Lower lobe of right lung (tissue), 2 donors: Measurements from ENCODE around the gene PARVA. TPM values are rescaled to one million over a fixed set of nuclear protein-coding genes. Genes with fewer than 3 reads are reported as not detected.

Experiments used
- ATAC-seq, 2 donors: fragments of 200-7000 bp; cut with Tn5 transposase; one replicate each; pipeline ENCODE4 v1.9.1; 2020 to 2022; ENCODE audit warnings: mild to moderate bottlenecking in 2 of 2, moderate library complexity in 2 of 2
- DNase-seq: peaks from one replicate; pipeline ENCODE4 v3.0.0-alpha.2; 2020
- H3K27ac ChIP-seq: fragments of 200-600 bp; one replicate; pipeline ENCODE4 v1.8.0; 2022
- H3K27me3 ChIP-seq: fragments of 200-600 bp; one replicate; pipeline ENCODE4 v1.8.0; 2022; ENCODE audit warnings: low read depth
- H3K36me3 ChIP-seq: fragments of 200-600 bp; one replicate; pipeline ENCODE4 v1.8.0; 2022; ENCODE audit warnings: mild to moderate bottlenecking
- H3K4me1 ChIP-seq: fragments of 200-600 bp; one replicate; pipeline ENCODE4 v1.8.0; 2022
- H3K4me3 ChIP-seq: fragments of 200-600 bp; one replicate; pipeline ENCODE4 v1.8.0; 2022; ENCODE audit warnings: mild to moderate bottlenecking
- H3K9me3 ChIP-seq: fragments of 200-600 bp; one replicate; pipeline ENCODE4 v1.8.0; 2022
- intact Hi-C: fragments of 100-400 bp; cut with DNase I; formaldehyde crosslinking; loops from one replicate; pipeline ENCODE4 v1.11.0; 2022
- total RNA-seq: library from RNA; stranded (reverse); fragmentation: NEBNext Ultra II Directional; extraction: Animal tissue kit (Norgen Biotek cat#: 25700); gene quantifications from one replicate; pipeline ENCODE4 v1.2.1, GENCODE V29; 2021
- TF ChIP-seq, protein P1 (sequence below): fragments of 200-600 bp; IDR thresholded peaks from one replicate; pipeline ENCODE4 v1.8.0; 2022; ENCODE audit warnings: antibody characterized with exemption, mild to moderate bottlenecking
- donor health status: DM: no; HTN: yes; CAD: no; lungs with severe emphysema.

Gene PARVA
- total RNA-seq, 1 donor from 2014 or later = 58.3 TPM

- Histone ChIP-seq H3K27ac (no peak overlapping the region), H3K27me3 (no peaks in the 10 kb centered on the region), H3K36me3 (no peaks in the 10 kb centered on the region), H3K4me1 (peaks cover 36% of the 10 kb centered on the region), H3K4me3 (no peak overlapping the region), H3K9me3 (no peaks in the 10 kb centered on the region)
- TF ChIP-seq, protein P1, sequence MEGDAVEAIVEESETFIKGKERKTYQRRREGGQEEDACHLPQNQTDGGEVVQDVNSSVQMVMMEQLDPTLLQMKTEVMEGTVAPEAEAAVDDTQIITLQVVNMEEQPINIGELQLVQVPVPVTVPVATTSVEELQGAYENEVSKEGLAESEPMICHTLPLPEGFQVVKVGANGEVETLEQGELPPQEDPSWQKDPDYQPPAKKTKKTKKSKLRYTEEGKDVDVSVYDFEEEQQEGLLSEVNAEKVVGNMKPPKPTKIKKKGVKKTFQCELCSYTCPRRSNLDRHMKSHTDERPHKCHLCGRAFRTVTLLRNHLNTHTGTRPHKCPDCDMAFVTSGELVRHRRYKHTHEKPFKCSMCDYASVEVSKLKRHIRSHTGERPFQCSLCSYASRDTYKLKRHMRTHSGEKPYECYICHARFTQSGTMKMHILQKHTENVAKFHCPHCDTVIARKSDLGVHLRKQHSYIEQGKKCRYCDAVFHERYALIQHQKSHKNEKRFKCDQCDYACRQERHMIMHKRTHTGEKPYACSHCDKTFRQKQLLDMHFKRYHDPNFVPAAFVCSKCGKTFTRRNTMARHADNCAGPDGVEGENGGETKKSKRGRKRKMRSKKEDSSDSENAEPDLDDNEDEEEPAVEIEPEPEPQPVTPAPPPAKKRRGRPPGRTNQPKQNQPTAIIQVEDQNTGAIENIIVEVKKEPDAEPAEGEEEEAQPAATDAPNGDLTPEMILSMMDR = no peak
- no peak for ATAC-seq
- no peak for DNase-seq
- intact Hi-C loops = no loop called here
Observed at GRCh38 chr11:12436266-12436665, 58.9 kb downstream of the PARVA start.

- no peaks in the 10 kb centered on the region for H3K27me3 ChIP-seq
- H3K4me3 ChIP-seq = no peak overlapping the region
- no peaks in the 10 kb centered on the region for H3K36me3 ChIP-seq
- TF ChIP-seq, protein P1 = no peak
- H3K4me1 ChIP-seq = peaks cover 23% of the 10 kb centered on the region
- H3K27ac ChIP-seq = no peak overlapping the region
- intact Hi-C loops = no loop called here
- ATAC-seq = no peak
- H3K9me3 ChIP-seq = no peaks in the 10 kb centered on the region
- no peak for DNase-seq
Observed at GRCh38 chr11:12438291-12438690, 60.9 kb downstream of the PARVA start.

- no peak for DNase-seq
- intact Hi-C loops = no loop called here
- Histone ChIP-seq H3K9me3 (no peaks in the 10 kb centered on the region), H3K27me3 (no peaks in the 10 kb centered on the region), H3K36me3 (no peaks in the 10 kb centered on the region), H3K4me3 (no peak overlapping the region), H3K4me1 (peaks cover 10% of the 10 kb centered on the region), H3K27ac (no peak overlapping the region)
- TF ChIP-seq, protein P1 = no peak
- ATAC-seq = peak; percentile 7 to 19
Observed at GRCh38 chr11:12439615-12440014, 62.2 kb downstream of the PARVA start.

GRCh38 chr11:12440565-12440964, 63.2 kb downstream of the PARVA start:
- intact Hi-C loops = no loop called here
- peaks cover 4% of the 10 kb centered on the region for H3K4me1 ChIP-seq
- H3K27me3 ChIP-seq = no peaks in the 10 kb centered on the region
- H3K4me3 ChIP-seq = no peak overlapping the region
- no peaks in the 10 kb centered on the region for H3K36me3 ChIP-seq
- no peaks in the 10 kb centered on the region for H3K9me3 ChIP-seq
- no peak for ATAC-seq
- H3K27ac ChIP-seq = no peak overlapping the region
- DNase-seq = no peak
- TF ChIP-seq, protein P1 = no peak

DNA sequence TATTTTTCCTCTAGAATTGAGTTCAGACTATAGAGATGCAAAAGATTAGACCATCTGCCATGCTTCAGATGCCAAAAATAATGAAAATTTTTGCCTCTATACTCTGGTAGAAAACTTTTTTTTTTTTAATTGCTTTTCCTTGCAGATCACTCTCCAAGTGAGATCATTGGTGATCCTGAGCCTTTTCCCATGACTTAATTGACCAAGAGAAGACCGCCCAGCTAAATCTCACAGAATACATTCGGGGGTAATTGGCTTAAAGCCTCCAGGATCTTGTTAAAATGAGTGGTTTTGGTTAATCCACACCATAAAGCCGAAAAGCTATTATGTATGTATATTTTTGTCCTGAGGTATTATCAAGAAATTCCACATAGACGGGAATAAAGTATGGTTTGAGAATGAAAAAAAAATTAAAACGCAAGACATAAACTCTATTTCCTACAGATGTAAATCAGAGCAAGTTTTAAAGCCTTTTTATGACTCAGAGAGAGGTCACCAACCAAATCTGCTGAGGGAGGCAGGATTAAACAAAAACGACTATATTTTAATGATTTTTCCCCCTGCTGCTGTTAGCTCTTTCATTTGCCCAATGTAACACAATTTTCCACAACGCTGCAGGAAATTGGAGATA, 64.0 kb downstream of the PARVA start:
- Histone ChIP-seq H3K4me3 (no peak overlapping the region), H3K9me3 (no peaks in the 10 kb centered on the region), H3K4me1 (no peaks in the 10 kb centered on the region), H3K27ac (no peak overlapping the region), H3K27me3 (no peaks in the 10 kb centered on the region), H3K36me3 (no peaks in the 10 kb centered on the region)
- intact Hi-C loops = no loop called here
- no peak for ATAC-seq
- no peak for DNase-seq
- TF ChIP-seq, protein P1 = no peak
